KBM-7 (cell line): ENCODE results near the gene WDR20.
"Not testable (repeated sequence)": the region's sequence is repeated elsewhere in the genome, so short reads cannot be mapped to it uniquely, and the experiment has no call there.

Source experiments
- DNase-seq: peaks from one replicate; pipeline ENCODE4 v3.0.0-alpha.2; 2015
- in situ Hi-C: fragments of 300-500 bp; cut with MboI; formaldehyde crosslinking; loops from 2 replicates; pipeline ENCODE4 v1.14.3; 2020; ENCODE audit warnings: low sequenced_read_pairs, low pct_unique_long_range_greater_than_20kb, mixed read lengths

The WDR20 gene

DNA sequence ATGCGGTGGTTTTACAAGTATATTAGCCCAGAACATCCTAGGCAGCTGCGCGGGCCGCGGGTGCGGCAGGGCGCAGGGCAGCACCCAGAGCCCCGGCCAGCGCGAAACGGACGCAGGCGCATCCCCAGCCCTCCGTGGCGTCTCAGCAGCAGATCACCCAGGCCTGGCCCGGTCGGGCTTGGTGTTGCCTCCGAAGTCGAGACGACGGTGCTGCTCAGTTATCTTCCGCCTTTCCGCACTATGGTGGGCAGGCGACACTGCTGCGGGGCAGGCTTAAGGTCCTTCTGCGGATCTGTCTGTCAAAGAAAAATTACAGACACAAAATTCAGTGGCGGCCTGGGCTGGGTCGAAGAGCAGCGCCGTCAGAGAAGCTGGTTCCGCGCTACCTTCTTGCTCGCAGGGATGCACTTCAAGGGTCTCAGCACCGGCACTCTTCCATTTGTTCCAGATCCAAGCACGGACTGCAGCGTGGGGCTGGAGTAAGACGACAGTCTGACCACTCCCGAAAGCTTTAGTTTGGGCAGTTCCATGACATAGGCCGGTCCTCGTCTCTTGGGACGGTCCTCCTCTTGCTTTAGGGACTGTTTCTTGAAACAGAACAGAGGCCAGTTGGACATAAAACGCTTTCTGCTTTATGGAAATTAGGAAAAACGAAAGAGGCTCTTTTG lies 89.5 kb downstream of the WDR20 start:
- no peak for DNase-seq
- in situ Hi-C loops, result no loop called here

DNA sequence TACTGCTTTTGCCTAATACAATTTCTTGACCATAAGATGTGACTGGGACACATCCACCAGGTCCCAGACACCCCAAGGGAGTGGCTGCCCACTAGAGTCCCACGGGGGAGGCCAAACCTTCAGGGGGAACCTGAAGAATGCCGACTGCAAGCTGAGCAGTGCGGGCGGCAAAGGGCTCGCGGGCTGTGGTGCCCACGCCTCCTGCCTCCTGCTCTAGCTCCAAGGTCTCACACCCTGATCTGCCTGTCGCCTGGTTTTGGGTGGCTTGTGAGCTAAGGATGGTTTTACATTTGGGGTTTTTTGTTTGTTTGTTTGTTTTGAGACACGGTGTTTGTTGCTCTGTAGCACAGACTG lies 90.0 kb downstream of the WDR20 start:
- DNase-seq, result no peak
- in situ Hi-C loops, result no loop called here

DNA sequence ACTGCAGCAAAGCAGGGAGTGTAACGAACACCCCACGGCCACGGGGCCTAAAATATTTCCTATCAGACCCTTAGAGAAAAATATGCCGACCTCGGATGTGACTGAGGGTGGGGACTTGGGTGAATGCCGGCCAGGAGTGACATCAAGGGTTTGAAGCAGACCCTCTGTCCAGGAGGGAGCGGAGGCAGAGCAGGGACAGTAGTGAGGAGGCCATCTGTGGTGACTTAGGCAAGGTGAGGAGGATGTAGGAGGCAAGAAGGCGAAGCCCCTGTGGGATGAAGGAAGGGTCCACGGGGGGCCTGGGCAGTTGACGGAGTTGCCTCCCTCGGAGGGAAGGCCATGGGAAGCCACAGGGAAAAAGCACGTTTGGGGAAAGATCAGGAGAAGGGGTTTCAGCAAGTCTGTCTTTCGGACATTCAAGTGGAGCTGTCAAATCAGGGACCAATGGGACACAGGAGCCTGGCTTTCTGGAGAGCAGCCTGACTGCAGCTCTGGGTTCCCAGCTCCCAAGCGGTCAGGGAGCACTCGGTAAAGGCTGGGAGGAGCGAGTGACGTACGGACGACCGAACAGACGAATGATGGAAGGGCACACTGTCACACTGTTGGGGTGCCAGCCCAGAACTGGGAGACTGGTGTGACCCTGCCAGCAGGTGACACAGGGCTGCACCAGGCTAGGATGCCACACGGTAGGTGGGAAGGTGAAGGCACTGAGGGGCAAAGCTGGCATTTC lies 90.9 kb downstream of the WDR20 start:
- in situ Hi-C loops, result no loop called here
- DNase-seq, result no peak

DNA sequence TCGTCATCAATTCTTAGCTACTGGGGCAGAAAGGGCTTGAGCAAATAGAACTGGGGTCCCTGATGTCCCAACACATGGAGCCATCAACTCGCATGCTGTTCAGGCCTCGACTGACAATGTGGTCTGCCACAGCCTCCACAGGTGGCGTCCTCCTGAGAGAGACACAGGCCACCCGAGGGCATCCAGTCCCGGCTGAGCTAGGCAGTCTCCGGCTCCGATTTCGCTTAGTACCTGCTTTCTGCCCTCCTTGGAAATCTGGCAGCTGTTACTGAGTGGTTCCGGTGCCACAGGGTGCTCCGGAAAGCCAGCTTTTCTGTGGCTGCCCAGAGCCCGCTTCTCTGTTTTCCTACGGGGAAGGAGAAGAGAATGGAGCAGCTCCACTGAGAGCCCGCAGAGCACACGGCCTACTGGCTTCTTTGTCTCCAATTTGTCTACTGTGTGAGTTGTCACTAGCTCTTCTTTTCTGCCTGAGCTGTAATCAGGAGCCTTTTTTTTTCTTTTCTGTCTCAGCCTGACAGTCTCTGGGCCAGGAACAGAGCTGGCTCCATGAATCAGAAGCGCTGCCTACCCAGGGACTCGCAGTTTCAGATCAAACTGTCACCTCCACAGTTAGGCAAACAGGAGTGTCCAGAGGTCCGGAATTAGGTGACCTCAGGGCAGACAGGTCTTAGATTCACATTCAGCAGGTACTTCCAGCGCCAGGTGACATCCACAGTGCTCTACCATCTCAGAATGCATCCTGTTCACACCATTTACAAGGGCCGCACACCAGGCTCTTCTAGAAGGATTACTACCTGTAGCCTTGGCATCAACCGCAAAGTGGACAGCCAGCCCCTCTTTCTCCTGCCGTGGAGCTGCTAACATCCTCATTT lies 92.0 kb downstream of the WDR20 start:
- DNase-seq, result no peak
- in situ Hi-C loops, result no loop called here

DNA sequence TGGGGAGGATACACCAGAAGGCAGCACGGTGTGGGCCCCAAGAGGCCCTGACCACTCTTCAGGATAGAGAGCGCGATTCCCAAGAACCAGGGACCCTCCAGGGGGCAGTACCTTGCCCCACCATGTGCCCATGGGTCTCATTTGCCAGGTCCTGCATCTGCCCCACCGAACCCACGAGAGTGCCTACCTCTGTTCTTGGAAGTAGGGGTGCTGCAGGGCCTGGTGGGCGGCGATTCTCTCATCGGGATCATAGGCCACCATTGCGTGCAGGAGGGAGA lies 92.6 kb downstream of the WDR20 start:
- DNase-seq, result no peak
- in situ Hi-C loops, result no loop called here

DNA sequence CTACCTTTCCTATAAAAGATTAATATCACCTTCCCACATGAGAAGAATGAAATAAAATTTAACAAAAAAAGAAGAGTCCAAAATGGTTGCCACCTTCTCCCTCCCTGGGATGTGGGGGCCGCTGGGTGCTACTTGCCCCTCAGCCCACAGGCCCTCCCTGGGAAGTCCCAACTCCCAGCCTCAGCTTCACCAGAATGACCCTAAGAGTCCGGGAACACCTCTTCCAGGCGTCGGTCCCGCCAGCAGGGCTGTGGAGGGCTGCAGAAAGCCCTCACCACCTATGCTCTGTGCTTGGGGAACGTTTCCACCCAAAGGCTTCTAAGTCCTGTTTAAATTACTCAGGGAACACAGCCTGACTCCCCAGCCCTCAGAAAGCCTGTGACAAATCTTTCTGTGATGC lies 93.4 kb downstream of the WDR20 start:
- in situ Hi-C loops, result no loop called here
- no peak for DNase-seq

DNA sequence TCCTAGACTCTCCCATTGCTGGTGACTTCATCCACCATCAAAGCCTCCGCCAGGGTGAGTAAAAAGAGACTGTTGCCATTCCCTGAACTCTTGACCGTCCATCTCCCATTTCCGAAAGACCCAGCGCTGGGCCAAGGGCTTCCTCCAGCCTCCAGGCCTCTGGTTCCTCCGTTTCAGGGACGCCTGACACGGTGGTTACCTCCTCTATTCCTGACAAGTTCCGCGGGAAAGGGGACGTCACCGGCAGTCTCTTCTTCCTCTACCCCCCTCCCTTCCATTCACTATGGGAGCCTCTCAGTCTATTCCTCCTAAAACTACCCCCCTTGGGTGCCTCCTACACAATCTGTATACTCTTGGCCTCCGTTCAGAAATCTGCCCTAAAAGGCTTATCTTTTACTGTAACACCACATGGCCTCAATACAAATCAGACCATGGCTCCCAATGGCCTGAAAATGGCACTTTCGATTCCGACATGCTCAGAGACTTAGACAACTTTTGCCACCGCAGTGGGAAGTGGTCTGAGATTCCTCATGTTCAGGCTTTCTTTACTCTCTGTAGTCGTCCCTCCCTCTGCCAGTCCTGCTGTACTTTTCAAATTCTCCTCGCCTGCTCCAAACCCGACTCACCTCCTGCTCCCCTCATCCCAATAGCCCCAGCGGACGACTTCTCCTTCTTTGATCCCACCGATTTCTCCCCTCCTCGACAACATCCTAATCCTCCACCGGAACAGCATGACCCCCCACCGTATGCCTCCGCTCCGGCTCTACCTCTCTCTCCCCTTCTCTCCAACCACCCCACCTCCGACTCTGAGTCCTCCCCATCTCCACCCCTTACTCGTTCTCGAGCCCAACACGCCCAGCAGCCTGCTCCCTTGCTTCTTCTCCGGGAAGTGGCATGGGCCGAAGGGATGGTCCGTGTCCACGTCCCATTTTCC lies 94.9 kb downstream of the WDR20 start:
- in situ Hi-C loops, result no loop called here
- no peak for DNase-seq

DNA sequence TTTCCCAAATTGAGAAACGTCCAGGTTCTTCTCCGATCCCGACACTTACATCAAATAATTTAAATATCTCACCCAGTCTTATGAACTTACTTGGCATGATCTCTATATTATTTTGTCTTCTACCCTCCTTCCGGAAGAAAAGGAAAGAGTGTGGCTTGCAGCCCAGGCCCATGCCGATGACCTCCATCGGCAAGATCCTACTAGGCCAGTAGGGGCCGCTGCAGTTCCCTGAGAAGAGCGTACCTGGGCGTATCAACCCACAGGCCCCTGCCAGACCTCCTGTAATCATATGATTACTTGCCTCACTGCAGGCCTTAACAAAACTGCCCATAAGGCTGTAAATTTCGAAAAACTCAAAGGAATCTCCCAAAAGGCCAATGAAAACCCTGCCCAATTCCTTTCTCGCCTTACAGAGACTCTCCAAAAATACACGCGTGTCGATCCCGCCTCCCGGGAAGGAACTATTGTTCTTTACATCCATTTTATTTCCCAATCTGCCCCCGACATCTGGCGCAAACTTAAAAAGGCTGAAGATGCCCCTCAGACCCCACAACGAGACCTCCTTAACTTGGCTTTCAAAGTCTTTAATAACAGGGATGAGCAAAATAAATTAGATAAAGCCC lies 95.7 kb downstream of the WDR20 start:
- DNase-seq, result peak; percentile 74
- in situ Hi-C loops, result no loop called here

DNA sequence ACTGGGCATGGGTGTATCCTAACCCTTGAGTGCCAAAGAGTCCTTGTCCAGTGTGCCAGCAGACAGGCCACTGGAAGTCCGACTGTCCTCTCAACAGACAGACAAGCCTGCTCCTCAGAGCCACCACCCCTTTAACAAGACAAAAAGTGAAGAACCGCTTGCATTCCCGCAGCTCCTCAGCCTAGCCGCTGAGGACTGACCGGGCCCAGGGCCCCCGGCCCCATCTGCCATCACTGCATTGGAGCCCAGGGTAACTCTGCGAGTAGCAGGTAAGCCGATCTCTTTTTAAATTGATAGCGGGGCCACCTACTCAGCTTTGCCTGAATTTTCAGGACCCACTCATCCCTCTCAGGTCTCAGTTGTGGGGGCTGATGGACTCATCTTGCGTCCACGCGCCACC lies 96.3 kb downstream of the WDR20 start:
- in situ Hi-C loops, result no loop called here
- DNase-seq, result no peak

DNA sequence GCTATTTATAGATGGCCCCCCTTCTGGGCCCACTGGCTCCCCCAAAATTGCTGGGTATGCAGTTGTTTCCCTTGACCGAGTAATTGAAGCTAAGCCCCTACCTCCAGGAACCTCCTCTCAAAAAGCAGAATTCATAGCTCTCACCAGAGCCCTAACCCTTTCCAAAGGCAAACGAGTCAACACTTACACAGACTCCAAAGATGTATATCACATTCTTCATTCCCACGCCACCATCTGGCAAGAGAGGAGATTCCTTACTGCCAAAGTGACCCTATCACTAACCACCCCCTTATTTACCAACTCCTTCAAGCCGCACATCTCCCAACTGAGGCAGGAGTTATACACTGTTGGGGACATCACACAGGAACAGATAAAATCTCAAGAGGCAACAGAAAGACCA lies 98.4 kb downstream of the WDR20 start:
- no peak for DNase-seq
- in situ Hi-C loops, result no loop called here

DNA sequence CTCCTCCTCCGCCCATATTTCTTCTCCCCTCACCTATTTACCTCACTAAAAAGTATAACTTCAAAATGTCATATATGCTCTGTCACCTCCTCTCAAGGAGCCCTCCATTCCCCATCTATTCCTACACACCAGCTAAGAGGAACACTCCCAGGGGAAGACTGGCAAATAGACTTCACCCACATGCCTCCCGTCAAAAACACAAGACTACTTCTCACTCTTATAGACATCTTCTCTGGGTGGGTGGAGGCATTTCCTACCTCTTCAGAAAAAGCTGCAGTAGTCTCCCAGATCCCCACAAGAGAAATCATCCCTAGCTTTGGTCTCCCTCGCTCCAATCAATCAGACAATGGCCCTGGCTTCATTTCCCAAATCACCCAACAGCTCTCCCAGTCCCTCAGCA lies 99.1 kb downstream of the WDR20 start:
- DNase-seq, result no peak
- in situ Hi-C loops, result no loop called here

DNA sequence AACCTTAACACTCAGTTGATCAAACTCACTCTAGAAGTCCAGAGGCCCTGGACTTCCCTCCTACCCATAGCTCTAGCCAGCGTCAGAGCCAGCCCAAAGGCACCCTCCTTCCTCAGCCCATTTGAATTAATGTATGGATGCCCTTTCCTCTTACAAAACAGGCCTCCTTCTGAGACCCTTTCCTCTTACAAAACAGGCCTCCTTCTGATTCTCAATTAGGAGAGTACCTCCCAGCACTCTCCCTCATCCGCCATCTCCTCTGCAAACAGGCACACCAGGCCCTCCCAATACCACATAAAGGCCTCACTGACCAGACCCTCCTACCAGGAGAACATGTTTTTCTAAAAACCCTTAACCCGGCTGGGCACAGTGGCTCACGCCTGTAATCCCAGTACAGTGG lies 99.5 kb downstream of the WDR20 start:
- in situ Hi-C loops, result no loop called here
- DNase-seq, result no peak

DNA sequence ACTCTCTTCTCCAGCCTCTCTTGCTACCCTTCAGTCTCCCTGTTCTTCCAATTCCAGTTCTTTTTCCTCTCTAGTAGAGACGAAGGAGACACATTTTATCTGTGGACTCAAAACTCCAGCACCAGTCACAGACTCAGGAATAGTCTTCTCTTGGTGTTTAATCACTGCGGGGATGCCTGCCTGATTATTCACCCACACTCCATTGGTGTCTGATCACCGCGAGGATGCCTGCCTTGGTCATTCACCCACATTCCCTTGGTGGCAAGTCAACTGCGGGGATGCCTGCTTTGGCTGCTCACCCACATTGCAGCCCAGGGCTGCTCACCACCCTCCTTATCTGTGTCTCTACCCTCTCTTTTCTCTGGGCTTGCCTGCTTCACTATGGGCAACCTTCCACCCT lies 100.8 kb downstream of the WDR20 start:
- DNase-seq, in situ Hi-C loops: not testable (repeated sequence)

DNA sequence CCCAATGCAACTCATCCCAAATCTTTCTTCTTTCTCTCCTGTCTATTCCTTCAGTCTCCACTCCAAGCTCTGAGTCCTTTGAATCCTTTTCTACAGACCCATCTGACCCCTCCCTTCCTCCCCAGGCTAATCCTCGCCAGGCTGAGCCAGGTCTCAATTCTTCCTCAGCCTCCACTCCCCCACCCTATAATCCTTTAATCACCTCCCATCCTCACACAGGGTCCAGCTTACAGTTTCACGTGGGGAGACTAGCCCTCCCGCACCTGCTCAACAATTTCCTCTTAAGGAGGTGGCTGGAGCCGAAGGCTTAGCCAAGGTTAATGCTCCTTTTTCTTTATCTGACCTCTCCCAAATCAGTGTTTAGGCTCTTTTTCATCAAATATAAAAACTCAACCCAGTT lies 101.5 kb downstream of the WDR20 start:
- no peak for DNase-seq
- in situ Hi-C loops, result no loop called here

DNA sequence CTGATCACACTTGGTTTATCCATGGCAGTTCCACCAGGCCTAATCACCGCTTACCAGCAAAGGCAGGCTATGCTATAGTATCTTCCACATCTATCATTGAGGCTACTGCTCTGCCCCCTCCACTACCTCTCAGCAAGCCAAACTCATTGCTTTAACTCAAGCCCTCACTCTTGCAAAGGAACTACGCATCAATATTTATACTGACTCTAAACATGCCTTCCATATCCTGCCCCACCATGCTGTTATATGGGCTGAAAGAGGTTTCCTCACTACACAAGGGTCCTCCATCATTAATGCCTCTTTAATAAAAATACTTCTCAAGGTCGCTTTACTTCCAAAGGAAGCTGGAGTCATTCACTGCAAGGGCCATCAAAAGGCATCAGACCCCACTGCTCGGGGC lies 104.1 kb downstream of the WDR20 start:
- in situ Hi-C loops, DNase-seq: not testable (repeated sequence)

DNA sequence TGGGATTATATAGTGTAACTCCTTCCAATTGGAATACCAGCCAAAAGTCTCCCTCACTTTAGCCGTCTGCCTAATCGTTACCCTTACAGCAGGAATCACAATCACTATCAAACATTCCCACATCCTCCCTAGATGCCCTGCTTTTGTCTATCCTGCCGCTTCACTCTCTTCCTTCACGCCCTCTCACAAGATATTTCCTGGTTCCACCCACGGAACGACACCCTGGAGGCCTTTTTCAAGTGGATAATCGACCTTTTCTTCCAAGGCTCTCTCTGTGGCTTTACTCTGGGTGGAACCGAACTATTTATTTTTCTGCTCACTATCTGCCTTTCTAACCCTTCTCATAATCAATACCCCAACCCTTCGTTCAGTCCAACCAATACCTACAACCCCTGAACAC lies 106.4 kb downstream of the WDR20 start:
- DNase-seq, result no peak
- in situ Hi-C loops, result no loop called here

DNA sequence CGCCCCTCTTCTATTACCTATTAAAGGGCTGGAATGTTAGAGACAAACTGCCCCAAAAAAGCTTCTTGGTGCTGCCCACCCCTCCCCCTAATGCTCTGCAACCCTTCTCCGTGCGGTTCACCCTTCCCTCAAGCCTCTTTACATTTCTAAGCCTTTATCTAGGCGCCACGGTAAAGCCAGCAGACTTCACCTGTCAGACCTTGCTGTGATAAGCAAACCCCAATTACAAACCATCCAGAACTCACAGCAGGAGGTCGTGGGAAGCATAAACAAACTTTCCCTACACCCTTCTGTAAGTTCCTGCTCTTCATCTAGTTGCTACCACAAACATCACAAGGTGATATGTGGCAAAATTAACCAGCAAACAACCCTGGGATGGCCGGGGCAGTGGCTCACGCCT lies 108.4 kb downstream of the WDR20 start:
- in situ Hi-C loops, result no loop called here

DNA sequence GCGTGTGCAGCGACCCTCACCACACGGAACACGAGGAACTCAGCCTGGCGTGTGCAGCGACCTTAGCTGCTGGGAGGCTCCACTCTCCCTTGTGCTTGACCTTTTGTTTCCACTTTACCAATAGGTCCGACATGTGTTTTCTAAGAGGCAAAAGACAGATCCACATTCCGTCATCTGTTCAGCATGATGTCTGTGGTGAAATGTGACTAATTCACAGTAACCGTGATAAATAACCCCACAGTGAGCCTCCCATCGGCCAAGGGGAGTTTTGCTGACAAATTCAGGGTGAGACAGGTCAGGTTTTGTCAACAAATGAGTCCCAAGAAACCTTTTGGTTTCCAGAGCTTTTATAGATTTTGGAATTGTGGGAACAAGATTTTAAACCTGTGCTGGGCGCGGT lies 109.3 kb downstream of the WDR20 start:
- in situ Hi-C loops, result no loop called here
- DNase-seq, result no peak

More for the DNA sequence above, 108.4 kb downstream of the WDR20 start:
- DNase-seq, result no peak

DNA sequence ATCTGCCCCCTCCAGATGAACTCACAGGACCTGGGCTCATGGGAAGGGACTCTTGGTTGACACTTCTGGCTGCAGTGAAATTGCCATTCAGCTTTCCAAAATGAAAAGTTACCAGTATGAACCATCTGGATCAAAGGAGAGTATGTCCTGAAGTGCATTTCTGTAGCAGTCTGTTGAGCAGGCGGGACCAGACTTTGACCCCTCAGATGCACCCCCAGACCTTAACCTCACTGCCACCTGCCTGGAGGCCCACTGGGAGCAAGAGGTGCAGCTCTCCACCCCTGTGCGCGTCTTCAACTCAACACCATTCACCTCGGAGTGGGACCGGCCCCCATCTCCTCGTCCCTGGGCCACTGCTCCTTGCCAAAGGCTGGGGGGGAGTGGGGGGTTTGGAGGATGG lies 110.3 kb downstream of the WDR20 start:
- DNase-seq, result no peak
- in situ Hi-C loops, result no loop called here
